PC-3 (cell line): Measurements from ENCODE around the gene KRTAP10-10. TPM values are rescaled to one million over a fixed set of nuclear protein-coding genes. Genes with fewer than 3 reads are reported as not detected.

Experiments
- ATAC-seq: fragments of 200-7000 bp; cut with Tn5 transposase; 2 replicates; pipeline ENCODE4 v1.9.1; 2020; ENCODE audit warnings: mild to moderate bottlenecking, moderate library complexity
- BruUV-seq: library from RNA; stranded (reverse); fragments of 400-500 nt; replicated peaks from 2 replicates; lab custom pipeline; 2021; lab: Mats Ljungman, UMichigan
- CTCF ChIA-PET: fragments of 300-600 bp; sonication (Branson Sonifier 250); formaldehyde crosslinking; loops from one replicate; lab custom pipeline; 2022; ENCODE audit warnings: antibody characterized with exemption; lab: Charles Lee
- POLR2A ChIA-PET: fragments of 300-600 bp; sonication (Branson Sonifier 250); formaldehyde crosslinking; loops from one replicate; lab custom pipeline; 2022; ENCODE audit warnings: antibody characterized with exemption; ENCODE audit not compliant: unreplicated experiment; lab: Charles Lee
- DNase-seq: peaks from one replicate; pipeline ENCODE4 v3.0.0-alpha.2; 2015
- H2AFZ ChIP-seq: fragments of 300-600 bp; sonication (generic); 2 replicates; pipeline ENCODE4 v1.6.0; 2016; ENCODE audit warnings: antibody characterized with exemption, low read length
- H3F3A ChIP-seq: fragments of 300-600 bp; sonication (generic); one replicate; pipeline ENCODE4 v1.6.0; 2017; ENCODE audit warnings: antibody characterized with exemption, low read length, control low read depth, mild to moderate bottlenecking; ENCODE audit not compliant: unreplicated experiment
- H3K27ac ChIP-seq: fragments of 300-600 bp; sonication (generic); 2 replicates; pipeline ENCODE4 v1.5.1; 2016; ENCODE audit warnings: mild to moderate bottlenecking, low read length
- H3K27me3 ChIP-seq: fragments of 300-600 bp; sonication (generic); 2 replicates; pipeline ENCODE4 v1.6.1; 2016; ENCODE audit warnings: low read length, mixed read lengths
- H3K36me3 ChIP-seq: fragments of 300-600 bp; sonication (generic); 2 replicates; pipeline ENCODE4 v1.6.1; 2016; ENCODE audit warnings: low read depth, mixed run types, low read length, mixed read lengths
- H3K4me1 ChIP-seq: fragments of 300-600 bp; sonication (generic); 2 replicates; pipeline ENCODE4 v1.5.1; 2016; ENCODE audit warnings: low read length; ENCODE audit not compliant: insufficient read depth
- H3K4me2 ChIP-seq: fragments of 300-600 bp; sonication (generic); 2 replicates; pipeline ENCODE4 v1.6.0; 2016; ENCODE audit warnings: low read length
- H3K4me3 ChIP-seq: fragments of 300-600 bp; sonication (generic); 2 replicates; pipeline ENCODE4 v1.5.1; 2016; ENCODE audit warnings: mild to moderate bottlenecking, low read length, mixed read lengths
- H3K79me2 ChIP-seq: fragments of 300-600 bp; sonication (generic); 2 replicates; pipeline ENCODE4 v1.6.1; 2017; ENCODE audit warnings: low read length, mixed read lengths
- H3K9ac ChIP-seq: fragments of 300-600 bp; sonication (generic); 2 replicates; pipeline ENCODE4 v1.6.0; 2016; ENCODE audit warnings: mild to moderate bottlenecking, low read length
- H3K9me2 ChIP-seq: fragments of 300-600 bp; sonication (generic); replicated peaks from 2 replicates; pipeline ENCODE4 v1.6.1; 2016; ENCODE audit warnings: mixed run types, low read length, mixed read lengths
- H3K9me3 ChIP-seq: fragments of 300-600 bp; sonication (generic); 2 replicates; pipeline ENCODE4 v1.6.1; 2016; ENCODE audit warnings: low read length, mixed read lengths
- H4K20me1 ChIP-seq: fragments of 300-600 bp; sonication (generic); 2 replicates; pipeline ENCODE4 v1.6.1; 2016; ENCODE audit warnings: low read length, mixed read lengths
- EZH2 ChIP-seq: fragments of 300-600 bp; sonication (generic); IDR thresholded peaks from one replicate; pipeline ENCODE4 v1.6.1; 2017; ENCODE audit warnings: antibody characterized with exemption, mild to moderate bottlenecking, low read length; ENCODE audit not compliant: unreplicated experiment
- EZH2phosphoT487 ChIP-seq: fragments of 300-600 bp; sonication (generic); IDR thresholded peaks from 2 replicates; pipeline ENCODE4 v1.6.1; 2018; ENCODE audit warnings: mild to moderate bottlenecking, antibody characterized with exemption, low read length, borderline replicate concordance
- intact Hi-C: fragments of 100-400 bp; cut with micrococcal nuclease; formaldehyde crosslinking; loops from 2 replicates; pipeline ENCODE4 v1.9.0; 2023
- total RNA-seq: library from RNA; depleted of rRNA; stranded (reverse); fragments of >200 nt; gene quantifications from 2 replicates; pipeline ENCODE4 v1.2.3, GENCODE V29; 2014
- TF ChIP-seq, protein P1 (sequence below): fragments of 300-600 bp; sonication (generic); conservative IDR thresholded peaks from 2 replicates; pipeline ENCODE4 v1.5.1; 2017; ENCODE audit warnings: antibody characterized with exemption, low read depth, mild to moderate bottlenecking, low read length

KRTAP10-10 gene
- total RNA-seq, 1 experiment from 2014 or later: not detected

DNA sequence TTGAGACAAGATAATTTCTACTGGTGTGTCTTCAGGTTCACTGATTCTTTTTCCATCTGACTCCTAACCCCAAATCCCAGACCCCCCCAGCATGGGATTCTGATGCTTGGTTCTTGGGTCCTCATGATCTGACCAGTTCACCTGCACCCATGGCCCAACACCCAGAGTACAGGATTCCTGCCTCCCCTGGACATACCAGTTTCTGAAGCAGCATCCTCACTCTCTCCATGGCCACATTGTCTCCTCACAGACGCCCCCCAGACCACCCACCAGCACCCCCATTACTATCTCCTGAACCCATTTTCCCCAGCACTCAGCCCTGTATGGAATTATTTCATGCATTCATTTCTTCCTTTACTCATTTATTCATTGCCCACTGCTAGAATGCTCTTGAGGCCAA is 19.7 kb downstream of the KRTAP10-10 start:
- Histone ChIP-seq H3K27ac (no peak overlapping the region), H3K4me2 (no peak overlapping the region), H4K20me1 (no peaks in the 10 kb centered on the region), H3F3A (no peaks in the 10 kb centered on the region), H2AFZ (no peak overlapping the region), H3K4me1 (no peaks in the 10 kb centered on the region), H3K4me3 (no peak overlapping the region), H3K36me3 (no peaks in the 10 kb centered on the region), H3K9ac (no peak overlapping the region), H3K79me2 (no peaks in the 10 kb centered on the region), H3K9me2 (no peaks in the 10 kb centered on the region), H3K27me3 (no peaks in the 10 kb centered on the region), H3K9me3 (0 out of 2 replicates have a peak, but pooled peaks cover 5% of the 10 kb centered on the region)
- DNase-seq: no peak
- BruUV-seq: no TSS peak
- intact Hi-C loops: no loop called here
- POLR2A ChIA-PET: no interaction called here
- no peak for ATAC-seq
- CTCF ChIA-PET: no interaction called here
- TF ChIP-seq EZH2phosphoT487 (no peak), EZH2 (no peak)
- TF ChIP-seq, protein P1, sequence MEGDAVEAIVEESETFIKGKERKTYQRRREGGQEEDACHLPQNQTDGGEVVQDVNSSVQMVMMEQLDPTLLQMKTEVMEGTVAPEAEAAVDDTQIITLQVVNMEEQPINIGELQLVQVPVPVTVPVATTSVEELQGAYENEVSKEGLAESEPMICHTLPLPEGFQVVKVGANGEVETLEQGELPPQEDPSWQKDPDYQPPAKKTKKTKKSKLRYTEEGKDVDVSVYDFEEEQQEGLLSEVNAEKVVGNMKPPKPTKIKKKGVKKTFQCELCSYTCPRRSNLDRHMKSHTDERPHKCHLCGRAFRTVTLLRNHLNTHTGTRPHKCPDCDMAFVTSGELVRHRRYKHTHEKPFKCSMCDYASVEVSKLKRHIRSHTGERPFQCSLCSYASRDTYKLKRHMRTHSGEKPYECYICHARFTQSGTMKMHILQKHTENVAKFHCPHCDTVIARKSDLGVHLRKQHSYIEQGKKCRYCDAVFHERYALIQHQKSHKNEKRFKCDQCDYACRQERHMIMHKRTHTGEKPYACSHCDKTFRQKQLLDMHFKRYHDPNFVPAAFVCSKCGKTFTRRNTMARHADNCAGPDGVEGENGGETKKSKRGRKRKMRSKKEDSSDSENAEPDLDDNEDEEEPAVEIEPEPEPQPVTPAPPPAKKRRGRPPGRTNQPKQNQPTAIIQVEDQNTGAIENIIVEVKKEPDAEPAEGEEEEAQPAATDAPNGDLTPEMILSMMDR: no peak

DNA sequence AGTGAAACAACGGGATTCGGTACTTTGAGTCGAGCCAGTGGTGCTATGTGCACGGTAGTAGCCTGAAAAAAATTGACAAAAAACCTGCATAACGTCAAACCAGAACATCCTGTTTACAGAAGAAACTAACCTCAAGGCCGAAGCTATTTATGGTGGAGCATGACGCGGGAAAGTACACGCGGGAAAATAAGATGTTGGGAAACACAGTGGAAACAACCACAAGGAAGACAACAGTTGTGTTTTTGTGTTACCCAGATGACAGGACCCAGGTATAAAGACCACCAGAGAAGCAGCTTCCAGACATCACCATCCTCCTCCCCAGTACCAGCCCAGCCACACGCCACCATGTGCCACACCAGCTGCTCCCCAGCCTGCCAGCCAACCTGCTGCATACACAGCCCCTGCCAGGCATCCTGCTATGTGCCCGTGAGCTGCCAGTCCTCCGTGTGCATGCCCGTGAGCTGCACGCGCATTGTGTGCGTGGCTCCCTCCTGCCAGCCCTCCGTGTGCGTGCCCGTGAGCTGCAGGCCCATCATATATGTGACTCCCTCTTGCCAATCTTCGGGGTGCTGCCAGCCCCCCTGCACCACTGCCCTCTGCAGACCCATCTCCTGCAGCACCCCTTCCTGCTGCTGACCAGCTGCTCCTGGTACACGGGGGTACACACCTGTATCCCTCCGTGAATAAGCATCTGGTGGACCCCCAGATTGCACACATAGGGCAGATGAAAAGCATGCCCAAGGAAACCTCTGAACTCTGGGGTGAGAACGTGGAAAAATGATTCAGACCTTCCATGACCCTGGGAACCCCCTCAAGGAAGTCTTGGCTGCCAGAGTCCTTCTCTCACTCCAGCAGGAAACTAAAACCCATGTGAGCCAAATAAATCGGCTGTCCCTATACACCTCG is 20.7 kb downstream of the KRTAP10-10 start, which contains the start of gene KRTAP12-3:
KRTAP12-3 (plus strand) TSS at position 298 of the 906 bp plus-strand sequence; CDS start at position 346, 48 bp downstream.
- no peaks in the 10 kb centered on the region for H3K36me3 ChIP-seq
- BruUV-seq: no TSS peak
- no peaks in the 10 kb centered on the region for H3K9me2 ChIP-seq
- intact Hi-C loops: no loop called here
- ATAC-seq (no peak), DNase-seq (no peak)
- ChIA-PET CTCF (no interaction called here), POLR2A (no interaction called here)
- H3K4me3 ChIP-seq: no peak within 1 kb of the TSS
- H2AFZ ChIP-seq: no peak within 1 kb of the TSS
- H3K4me2 ChIP-seq: no peak within 1 kb of the TSS
- TF ChIP-seq EZH2phosphoT487 (no peak), EZH2 (no peak)
- TF ChIP-seq, protein P1: no peak
- H4K20me1 ChIP-seq: no peaks in the 10 kb centered on the region
- 0 out of 2 replicates have a peak, but pooled peaks cover 5% of the 10 kb centered on the region for H3K9me3 ChIP-seq
- H3F3A ChIP-seq: no peaks in the 10 kb centered on the region
- no peak within 1 kb of the TSS for H3K27ac ChIP-seq
- no peaks in the 10 kb centered on the region for H3K27me3 ChIP-seq
- no peaks in the 10 kb centered on the region for H3K79me2 ChIP-seq
- no peak within 1 kb of the TSS for H3K9ac ChIP-seq
- no peaks in the 10 kb centered on the region for H3K4me1 ChIP-seq

DNA sequence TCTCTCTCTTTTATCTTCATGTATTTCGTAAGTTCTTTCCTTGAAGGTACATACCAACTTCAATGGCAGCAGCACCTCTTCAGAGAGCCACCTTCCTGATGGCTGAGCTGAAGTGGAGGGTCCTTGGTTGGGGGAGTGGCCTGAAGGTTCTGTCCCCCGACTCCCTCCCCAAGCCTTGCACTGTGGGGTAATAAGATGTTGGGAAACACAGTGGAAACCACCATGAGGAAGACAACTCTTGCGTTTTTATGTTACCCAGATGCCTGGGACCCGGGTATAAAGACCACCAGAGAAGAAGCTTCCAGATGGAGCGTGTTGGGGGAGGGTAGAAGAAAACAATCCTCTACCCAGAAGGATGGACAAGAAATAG is 21.4 kb downstream of the KRTAP10-10 start:
- Histone ChIP-seq H3K4me1 (no peaks in the 10 kb centered on the region), H3K4me2 (no peak overlapping the region), H2AFZ (no peak overlapping the region), H3K9ac (no peak overlapping the region), H3K27ac (no peak overlapping the region), H3K27me3 (no peaks in the 10 kb centered on the region), H3K36me3 (no peaks in the 10 kb centered on the region), H3K79me2 (no peaks in the 10 kb centered on the region), H3K9me2 (no peaks in the 10 kb centered on the region), H3K4me3 (no peak overlapping the region), H4K20me1 (no peaks in the 10 kb centered on the region), H3F3A (no peaks in the 10 kb centered on the region), H3K9me3 (0 out of 2 replicates have a peak, but pooled peaks cover 5% of the 10 kb centered on the region)
- DNase-seq: no peak
- no peak for ATAC-seq
- ChIA-PET POLR2A (no interaction called here), CTCF (no interaction called here)
- TF ChIP-seq EZH2 (no peak), EZH2phosphoT487 (no peak)
- TF ChIP-seq, protein P1: no peak
- no TSS peak for BruUV-seq
- intact Hi-C loops: no loop called here
